Gastroesophageal sphincter (tissue), 3 donors: ENCODE measurements around the gene ROPN1L.

Experiments
- EP300 ChIP-seq: sonication (generic); formaldehyde crosslinking; IDR thresholded peaks from one replicate; pipeline ENCODE4 v1.6.1; 2017; ENCODE audit warnings: antibody characterized with exemption, mild to moderate bottlenecking
- POLR2A ChIP-seq, 2 donors: fragments of 450-650 bp; IDR thresholded peaks; one replicate each; pipeline ENCODE4 v1.6.1; 2017; ENCODE audit warnings: antibody characterized with exemption in 2 of 2, mild to moderate bottlenecking in 2 of 2, moderate library complexity in 1 of 2
- POLR2AphosphoS5 ChIP-seq: sonication (generic); formaldehyde crosslinking; IDR thresholded peaks from one replicate; pipeline ENCODE4 v1.6.1; 2017; ENCODE audit warnings: antibody characterized with exemption
- TF ChIP-seq, protein P1 (sequence below), 4 experiments: fragments of 200-600 bp in 2 of 4; fragments of 450-650 bp in 2 of 4; sonication (generic) in 1 of 4; IDR thresholded peaks; one replicate each; pipeline ENCODE4 v1.5.1; 2017 to 2019; ENCODE audit warnings: antibody characterized with exemption in 4 of 4, mild to moderate bottlenecking in 2 of 4, moderate library complexity in 2 of 4

DNA sequence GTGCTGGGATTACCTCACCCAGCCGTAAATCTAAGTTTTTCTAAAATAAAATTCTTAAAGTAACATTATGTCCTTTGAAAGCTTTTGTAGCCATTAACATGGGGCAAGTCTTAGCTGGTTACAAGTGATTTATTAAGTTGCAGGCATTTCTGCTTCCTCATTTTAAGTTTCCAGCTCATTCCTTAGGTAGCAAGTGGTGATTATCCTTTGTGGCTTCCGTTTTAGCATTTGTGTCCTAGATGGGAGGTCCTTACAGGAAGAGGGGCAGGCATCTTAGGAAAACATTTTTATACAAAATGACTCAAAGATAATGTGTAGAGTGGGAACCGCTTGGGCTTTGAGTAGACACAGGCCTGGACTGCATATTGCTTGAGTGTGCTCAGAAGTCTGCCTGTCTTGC lies 35.0 kb upstream of the ROPN1L start:
- no peak for TF ChIP-seq EP300
- TF ChIP-seq, protein P1, sequence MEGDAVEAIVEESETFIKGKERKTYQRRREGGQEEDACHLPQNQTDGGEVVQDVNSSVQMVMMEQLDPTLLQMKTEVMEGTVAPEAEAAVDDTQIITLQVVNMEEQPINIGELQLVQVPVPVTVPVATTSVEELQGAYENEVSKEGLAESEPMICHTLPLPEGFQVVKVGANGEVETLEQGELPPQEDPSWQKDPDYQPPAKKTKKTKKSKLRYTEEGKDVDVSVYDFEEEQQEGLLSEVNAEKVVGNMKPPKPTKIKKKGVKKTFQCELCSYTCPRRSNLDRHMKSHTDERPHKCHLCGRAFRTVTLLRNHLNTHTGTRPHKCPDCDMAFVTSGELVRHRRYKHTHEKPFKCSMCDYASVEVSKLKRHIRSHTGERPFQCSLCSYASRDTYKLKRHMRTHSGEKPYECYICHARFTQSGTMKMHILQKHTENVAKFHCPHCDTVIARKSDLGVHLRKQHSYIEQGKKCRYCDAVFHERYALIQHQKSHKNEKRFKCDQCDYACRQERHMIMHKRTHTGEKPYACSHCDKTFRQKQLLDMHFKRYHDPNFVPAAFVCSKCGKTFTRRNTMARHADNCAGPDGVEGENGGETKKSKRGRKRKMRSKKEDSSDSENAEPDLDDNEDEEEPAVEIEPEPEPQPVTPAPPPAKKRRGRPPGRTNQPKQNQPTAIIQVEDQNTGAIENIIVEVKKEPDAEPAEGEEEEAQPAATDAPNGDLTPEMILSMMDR (IDR thresholded peaks at IDR 0.05): no peak
- TF ChIP-seq POLR2A (IDR thresholded peaks at IDR 0.05): no peak
- TF ChIP-seq POLR2AphosphoS5: no peak
